ENCODE results near the gene UPK3BL1. TPM values are rescaled to one million over a fixed set of nuclear protein-coding genes. Genes with fewer than 3 reads are reported as not detected.
"Not testable (repeated sequence)": the region's sequence is repeated elsewhere in the genome, so short reads cannot be mapped to it uniquely, and the experiment has no call there.

The UPK3BL1 gene
- polyA plus RNA-seq, 3 donors = 3.8 to 12.4 (median 11.8) TPM

DNA sequence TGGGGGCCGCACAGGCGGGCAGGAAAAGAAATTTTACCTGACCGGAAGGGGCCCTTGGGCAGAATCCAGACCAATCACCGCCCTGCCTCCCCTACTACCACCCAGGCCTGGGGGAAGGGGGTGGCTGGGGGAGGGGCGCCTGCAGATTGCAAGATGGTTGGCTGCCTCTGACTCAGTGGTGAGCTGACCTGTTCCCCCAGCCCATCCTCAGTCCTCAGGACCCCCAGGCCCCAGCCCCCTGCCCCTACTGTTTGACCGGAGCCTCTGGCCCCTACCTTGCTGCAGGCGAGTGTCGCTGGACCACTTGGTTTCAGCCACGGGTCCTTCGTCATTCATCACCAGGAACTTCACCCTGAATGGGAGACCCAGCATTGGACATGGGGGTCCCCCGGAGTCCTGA lies 3.7 kb downstream of the UPK3BL1 start:
- DNase-seq (ENCODE audit: extremely low read depth in 1 of 11, low read depth in 9 of 11, low spot score in 4 of 11) = not testable (repeated sequence)

DNA sequence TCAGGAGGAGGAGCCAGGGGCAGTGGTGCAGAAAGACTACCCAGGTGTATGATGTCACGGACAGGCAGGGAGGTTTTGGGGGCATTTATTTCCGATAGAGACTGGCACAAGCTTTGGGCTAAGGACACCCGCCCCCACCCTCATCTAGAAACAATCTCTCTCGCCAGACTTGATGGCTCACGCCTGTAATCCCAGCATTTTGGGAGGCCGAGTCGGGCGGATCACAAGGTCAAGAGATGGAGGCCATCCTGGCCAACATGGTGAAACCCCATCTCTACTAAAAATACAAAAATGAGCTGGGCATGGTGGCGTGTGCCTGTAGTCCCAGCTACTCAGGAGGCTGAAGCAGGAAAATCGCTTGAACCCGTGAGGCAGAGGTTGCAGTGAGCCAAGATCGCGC lies 5.6 kb downstream of the UPK3BL1 start:
- not testable (repeated sequence) for DNase-seq (ENCODE audit: extremely low read depth in 1 of 11, low read depth in 9 of 11, low spot score in 4 of 11)

DNA sequence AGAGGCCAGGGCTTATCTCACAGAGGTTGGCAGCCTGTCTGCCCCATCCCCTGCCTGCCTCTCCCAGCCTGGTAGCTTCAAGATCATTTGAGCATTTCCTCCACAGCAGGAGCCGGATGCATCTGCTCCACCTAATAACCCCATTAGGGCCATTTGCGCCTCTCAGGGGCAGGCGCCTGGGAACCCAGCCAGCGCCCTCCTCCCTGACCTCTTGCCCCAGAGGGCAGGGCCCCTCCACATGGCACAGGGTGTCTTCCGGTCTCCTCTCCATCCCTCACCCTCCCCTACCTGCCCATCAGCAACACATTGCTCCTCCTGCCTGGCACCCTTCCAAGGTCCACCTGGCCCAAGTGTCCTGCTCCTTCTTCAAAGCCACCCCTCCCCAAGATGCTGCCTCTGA lies 7.2 kb downstream of the UPK3BL1 start:
- not testable (repeated sequence) for DNase-seq (ENCODE audit: extremely low read depth in 1 of 11, low read depth in 9 of 11, low spot score in 4 of 11)

DNA sequence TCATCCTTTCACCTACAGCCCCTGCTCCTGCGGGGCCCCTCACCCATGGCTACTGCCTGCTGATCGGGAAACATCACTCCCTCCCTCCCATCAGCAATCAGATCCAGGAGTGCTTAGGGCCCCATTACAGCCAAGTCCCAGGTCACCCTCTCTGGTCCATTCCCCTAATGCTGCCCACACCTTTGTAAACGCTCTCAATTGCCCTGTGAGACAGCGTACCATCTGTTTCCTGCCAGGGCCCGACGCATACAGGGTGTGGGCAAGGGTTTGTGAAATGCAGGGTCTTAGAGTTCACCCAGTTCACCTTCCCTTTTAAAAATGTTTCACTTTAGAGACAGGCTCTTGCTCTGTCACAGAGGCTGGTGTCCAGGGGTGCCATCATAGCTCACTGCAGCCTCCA lies 8.3 kb downstream of the UPK3BL1 start:
- not testable (repeated sequence) for DNase-seq (ENCODE audit: extremely low read depth in 1 of 11, low read depth in 9 of 11, low spot score in 4 of 11)

DNA sequence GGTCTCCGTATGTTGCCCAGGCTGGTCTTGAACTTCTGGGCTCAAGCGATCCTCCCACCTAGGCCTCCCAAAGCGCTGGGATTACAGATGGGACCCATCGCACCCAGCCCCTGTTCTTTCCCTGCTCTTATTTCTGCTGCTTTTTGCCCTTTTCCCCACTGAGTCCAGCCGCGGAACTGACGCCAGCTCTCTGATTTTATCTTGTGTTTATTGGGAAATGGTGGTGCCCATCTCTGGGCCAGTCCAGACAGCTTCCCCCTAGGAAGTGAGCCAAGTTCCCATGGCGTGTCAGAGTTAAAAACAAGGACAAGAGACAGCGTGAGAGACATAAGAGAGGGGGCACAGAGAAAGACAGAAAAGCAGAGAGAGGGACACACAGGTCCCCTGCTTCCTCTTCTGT lies 12.0 kb downstream of the UPK3BL1 start:
- DNase-seq (ENCODE audit: extremely low read depth in 1 of 11, low read depth in 9 of 11, low spot score in 4 of 11) = not testable (repeated sequence)

DNA sequence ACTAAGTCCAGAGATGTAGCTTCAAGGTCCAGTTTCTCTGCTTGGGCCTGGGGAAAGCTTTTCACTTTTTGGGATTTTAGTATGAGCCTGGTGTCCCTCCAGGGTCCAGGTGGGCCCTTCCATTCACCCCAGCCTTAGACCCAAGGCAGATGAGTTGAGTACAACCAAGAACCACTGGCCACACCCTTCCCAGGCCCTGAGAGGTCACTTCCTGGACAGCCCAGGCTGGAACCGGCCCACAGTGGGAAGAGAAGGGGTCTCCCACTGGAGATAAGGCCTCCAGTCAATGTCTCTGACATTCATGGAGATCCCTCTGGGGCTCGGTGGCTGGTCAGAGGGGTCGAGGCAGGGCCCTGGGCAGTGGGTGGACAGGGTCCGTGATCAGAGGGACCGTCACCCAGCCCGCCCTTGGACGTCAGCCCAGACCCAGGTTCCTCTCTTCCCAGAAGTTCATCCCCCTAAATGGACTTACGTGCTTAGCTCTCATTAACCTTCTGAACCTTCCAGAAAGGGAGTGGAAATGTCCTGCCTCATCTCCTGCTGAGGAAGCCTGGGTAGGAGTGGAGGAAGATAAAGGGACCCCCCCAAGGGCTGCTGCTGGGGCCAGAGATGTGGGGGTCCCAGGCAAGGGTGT lies 15.2 kb downstream of the UPK3BL1 start:
- DNase-seq (ENCODE audit: extremely low read depth in 1 of 11, low read depth in 9 of 11, low spot score in 4 of 11) = not testable (repeated sequence)

DNA sequence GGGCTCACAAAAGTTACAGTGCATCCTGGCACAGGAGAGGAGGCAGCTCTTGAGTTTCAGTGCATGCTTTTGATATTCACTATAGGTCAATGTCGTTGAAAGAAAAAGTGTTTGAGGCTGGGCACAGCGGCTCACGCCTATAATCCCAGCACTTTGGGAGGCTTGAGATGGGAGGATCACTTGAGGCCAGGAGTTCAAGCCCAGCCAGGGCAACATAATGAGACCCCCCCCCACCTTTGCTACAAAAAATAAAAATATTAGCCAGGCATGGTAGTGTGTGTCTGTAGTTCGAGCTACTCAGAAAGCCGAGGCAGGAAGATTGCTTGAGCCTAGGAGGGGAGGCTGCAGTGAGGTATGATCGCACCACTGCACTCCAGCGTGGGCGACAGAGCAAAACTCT lies 24.5 kb downstream of the UPK3BL1 start:
- not testable (repeated sequence) for DNase-seq (ENCODE audit: extremely low read depth in 1 of 11, low read depth in 9 of 11, low spot score in 4 of 11)

DNA sequence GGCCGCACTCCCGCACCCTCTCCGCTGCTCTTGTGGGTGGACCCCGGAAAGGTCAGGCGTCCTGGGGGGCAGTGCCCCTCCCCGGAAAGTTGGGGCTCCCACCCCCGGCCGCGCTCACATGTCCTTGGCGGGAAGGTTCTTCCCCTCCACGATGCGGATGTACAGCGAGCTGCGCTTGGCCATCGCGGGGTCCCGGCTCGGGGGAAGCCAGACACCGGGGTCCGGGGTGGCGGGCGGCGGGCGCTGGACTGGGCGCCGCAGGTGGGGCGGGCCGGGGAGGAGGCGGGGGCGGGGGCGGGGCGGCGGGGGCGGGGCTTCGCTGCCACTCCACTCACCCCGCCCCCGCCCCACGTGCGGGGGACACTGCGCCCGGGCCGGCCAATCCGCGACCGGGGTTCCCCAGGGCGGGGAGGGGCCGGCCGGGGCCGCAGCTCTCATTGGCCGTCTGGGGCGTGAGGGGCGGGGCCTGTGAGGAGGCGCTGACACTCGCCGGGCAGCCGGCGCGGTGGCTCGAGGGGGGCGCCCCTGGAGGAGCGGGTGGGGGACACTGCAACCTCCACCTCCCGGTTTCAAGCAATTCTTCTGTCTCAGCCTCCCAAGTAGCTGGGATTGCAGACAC lies 26.0 kb downstream of the UPK3BL1 start, which contains the start of gene RASA4:
TSS of gene RASA4 (minus strand) at position 250 of the 619 bp plus-strand sequence. CDS start at position 183, 67 bp downstream.
- DNase-seq (ENCODE audit: extremely low read depth in 1 of 11, low read depth in 9 of 11, low spot score in 4 of 11) = peak in 4 of 11 donors; percentile 2 to 15 (median 9)

DNA sequence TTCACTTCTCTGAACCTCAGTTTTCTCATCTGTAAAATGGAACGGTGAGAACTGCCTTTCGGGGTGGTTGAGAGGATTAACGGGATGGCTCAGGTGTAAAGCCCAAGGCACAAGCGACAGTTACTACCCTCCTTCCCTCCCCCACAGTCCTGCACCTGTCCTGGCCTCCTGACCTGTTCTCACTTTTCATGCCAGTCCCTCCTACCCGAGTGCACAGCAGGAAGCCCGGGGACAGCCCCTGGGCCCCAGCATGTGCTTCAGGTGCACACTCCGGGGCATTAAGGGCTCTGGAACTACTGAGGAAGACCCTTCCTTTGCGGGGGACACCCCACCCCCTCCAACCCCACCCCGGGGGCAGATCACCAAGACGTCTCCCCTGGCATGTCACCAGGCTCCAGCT lies 26.7 kb downstream of the UPK3BL1 start:
- DNase-seq (ENCODE audit: extremely low read depth in 1 of 11, low read depth in 9 of 11, low spot score in 4 of 11) = not testable (repeated sequence)

DNA sequence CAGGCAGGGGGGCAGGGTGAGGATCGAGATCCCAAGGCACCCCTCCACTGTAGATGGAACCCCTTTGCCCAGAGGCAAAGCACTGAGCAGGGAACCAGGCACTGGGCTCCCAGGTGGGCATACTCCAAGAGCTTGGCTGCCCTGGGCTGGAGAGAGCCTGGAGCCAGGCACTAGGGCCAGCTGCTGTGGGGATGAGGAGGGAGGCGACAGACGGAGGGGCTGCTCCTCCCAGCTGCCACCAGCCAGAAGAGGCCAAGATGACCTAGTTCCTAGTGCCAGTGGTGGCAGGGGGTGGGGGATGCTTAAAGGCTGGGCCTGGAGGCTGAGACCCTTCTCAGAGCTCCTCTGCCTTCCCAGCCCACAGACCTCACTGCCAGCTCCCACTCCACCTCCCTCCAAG lies 27.7 kb downstream of the UPK3BL1 start:
- not testable (repeated sequence) for DNase-seq (ENCODE audit: extremely low read depth in 1 of 11, low read depth in 9 of 11, low spot score in 4 of 11)

DNA sequence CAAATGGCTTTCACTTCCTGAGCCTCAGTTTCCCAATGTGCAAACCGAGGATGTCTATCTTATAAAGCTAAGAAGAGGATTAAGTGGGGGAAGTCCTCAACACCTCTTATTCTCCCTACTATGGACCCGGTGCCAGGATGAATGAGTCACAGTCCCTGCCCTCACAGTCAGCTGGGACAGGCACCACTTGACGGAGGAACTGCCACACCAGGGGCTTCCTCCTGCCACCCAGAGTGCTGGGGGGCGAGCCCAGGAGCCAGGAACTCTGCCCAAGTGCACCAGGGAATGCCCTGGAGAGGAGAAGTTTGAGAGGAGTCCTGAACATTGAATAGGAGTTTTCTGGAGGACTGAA lies 28.3 kb downstream of the UPK3BL1 start:
- not testable (repeated sequence) for DNase-seq (ENCODE audit: extremely low read depth in 1 of 11, low read depth in 9 of 11, low spot score in 4 of 11)

DNA sequence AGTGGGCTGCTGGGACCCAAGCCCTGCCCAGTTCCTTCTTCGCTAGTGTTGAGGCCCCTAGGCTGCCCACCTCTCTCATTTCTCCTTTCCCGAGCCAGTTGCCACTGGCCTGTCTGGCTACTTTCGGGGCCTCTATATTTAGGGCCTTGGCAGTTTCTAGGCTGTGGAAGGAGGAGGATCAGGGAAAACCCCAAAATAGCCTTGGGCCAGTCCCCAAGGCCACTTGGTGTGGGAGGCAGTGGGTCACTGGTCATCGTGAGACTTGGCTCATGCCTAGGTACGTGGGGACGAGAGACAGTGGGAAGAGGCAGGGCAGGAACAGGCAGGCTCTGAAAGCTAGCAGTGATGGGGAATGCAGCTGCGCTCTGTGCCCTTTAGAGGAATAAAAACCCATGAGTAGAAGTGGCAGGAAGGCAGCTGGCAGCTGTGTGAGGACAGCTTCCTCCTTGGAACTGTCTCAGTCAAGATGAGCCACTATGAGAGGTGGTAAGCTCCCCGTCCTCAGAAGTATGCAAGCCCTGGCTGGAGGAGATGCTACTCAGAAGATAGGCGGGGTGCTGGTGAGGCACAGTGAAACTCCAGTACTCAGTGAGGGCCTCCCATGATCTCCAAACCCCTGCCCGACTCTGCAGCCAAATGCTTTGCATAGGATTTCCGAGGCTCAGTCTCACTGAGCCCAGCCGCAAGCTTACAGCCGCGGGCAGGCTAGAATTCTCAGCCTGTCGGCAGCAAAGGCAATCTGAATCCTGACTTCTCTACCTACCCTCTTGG lies 28.8 kb downstream of the UPK3BL1 start:
- DNase-seq (ENCODE audit: extremely low read depth in 1 of 11, low read depth in 9 of 11, low spot score in 4 of 11) = not testable (repeated sequence)

DNA sequence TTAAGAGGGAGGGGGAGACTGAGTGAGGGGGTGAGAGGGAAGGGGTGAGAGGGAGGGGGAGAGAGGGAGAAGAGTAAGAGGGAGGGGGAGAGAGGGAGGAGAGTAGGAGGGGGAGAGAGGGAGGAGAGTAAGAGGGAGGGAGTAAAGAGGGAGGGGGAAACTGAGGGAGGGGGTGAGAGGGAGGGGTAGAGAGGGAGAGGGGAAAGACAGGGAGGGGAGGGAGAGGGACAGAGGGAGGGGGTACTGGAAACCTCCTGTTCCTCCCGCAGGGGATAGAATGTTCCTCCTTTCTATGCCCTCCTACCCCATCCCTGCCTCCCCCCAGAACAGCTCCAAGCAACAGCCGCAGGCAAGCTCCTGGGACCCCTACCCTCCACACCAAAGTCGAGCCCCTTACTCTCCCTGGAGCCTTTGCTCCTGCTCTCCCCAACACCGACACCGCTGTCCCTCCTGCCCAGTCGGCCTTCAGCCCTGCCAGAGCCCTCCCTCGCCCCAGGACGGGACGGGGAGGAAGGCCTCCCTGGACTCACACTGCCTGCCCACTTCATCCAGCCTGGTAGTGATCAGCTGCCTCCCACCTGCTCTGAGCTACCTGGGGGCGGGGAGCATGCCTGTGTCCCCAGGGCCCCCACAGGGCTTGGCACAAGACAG lies 30.8 kb downstream of the UPK3BL1 start:
- DNase-seq (ENCODE audit: extremely low read depth in 1 of 11, low read depth in 9 of 11, low spot score in 4 of 11) = peak in 4 of 11 donors; percentile 12 to 19 (median 12)

DNA sequence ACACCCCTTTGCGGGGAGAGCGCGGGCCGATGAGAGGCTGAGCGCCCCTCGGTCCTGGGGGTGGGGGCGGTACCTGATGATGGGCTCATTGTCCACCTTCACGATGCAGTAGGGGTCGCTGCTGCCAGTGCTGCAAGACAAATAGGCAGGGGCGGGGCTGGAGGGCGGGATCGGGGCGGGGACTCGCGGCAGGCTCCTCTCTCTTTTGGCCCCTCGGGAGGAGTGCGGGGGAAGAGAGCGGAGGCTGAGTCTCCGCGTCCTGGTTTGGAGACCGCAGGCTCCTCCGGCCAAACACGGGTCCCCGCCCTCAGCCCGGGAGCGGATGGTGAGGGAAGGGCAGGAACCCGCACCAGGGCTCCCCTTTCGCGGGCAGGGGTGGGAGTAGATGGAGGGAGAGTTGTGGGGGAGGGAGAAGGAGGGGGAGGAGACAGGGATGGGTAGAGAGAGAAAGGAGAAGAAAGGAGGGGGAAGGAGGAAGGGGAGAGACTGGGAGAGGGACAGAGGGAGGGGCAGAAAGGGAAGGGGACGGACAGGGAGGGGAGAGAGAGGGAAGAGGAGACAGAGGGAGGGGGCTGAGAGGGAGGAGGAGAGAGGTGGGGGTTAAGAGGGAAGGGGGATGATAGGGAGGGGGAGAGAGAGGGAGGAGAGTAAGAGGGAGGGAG lies 31.4 kb downstream of the UPK3BL1 start:
- DNase-seq (ENCODE audit: extremely low read depth in 1 of 11, low read depth in 9 of 11, low spot score in 4 of 11) = not testable (repeated sequence)

DNA sequence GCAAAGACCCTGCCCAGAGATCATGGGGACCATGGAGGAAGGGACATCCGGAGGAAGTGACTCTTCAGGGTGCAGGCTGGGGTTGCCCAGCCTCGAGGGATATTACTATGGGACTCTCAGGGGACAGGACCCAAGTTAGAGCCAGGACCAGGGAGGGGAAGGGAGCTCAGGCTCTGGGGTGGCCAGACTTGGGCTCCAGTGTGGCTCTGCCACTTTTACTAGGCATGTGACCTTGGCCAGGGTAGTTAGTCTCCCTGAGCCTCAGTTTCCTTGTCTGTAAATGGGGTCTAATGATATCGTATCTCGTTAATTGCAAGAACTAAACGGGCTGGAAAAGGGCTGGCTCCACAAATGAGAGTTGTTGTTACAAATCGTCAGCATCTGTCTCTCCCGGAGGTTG lies 32.1 kb downstream of the UPK3BL1 start:
- DNase-seq (ENCODE audit: extremely low read depth in 1 of 11, low read depth in 9 of 11, low spot score in 4 of 11) = not testable (repeated sequence)

DNA sequence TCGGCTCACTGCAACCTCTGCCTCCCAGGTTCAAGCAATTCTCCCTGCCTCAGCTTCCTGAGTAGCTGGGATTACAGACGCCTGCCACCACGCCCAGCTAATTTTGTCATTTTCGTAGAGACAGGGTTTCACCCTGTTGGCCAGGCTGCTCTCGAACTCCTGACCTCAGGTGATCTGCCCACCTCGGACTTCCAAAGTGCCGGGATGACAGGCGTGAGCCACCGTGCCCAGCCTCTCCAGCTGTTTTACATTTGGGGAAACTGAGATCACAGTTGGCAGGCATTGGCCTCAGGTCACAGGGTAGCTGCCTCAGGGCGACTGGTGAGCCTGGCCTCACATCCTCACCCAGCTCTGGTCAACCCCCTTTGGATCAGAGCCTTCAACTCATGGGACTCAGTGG lies 32.9 kb downstream of the UPK3BL1 start:
- not testable (repeated sequence) for DNase-seq (ENCODE audit: extremely low read depth in 1 of 11, low read depth in 9 of 11, low spot score in 4 of 11)

DNA sequence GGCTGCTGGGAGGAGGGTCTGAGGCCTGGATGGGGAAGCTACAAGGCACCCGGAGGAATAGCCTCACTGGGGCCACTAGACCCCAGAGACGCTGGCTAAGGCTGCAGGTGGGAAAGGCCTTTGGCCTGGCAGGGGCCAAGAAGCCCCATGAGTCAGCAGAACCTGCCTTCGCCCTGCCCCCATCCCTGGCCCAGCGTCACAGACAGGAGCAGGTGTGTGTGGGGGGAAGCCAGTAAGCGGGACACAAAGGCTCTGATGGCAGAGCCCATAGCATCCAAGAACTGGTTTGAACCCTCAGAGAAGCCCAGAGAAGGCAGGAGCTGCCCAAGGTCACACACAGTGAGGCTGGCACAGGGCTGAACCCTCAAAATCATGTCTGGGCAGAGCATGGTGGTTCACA lies 35.7 kb downstream of the UPK3BL1 start:
- not testable (repeated sequence) for DNase-seq (ENCODE audit: extremely low read depth in 1 of 11, low read depth in 9 of 11, low spot score in 4 of 11)

DNA sequence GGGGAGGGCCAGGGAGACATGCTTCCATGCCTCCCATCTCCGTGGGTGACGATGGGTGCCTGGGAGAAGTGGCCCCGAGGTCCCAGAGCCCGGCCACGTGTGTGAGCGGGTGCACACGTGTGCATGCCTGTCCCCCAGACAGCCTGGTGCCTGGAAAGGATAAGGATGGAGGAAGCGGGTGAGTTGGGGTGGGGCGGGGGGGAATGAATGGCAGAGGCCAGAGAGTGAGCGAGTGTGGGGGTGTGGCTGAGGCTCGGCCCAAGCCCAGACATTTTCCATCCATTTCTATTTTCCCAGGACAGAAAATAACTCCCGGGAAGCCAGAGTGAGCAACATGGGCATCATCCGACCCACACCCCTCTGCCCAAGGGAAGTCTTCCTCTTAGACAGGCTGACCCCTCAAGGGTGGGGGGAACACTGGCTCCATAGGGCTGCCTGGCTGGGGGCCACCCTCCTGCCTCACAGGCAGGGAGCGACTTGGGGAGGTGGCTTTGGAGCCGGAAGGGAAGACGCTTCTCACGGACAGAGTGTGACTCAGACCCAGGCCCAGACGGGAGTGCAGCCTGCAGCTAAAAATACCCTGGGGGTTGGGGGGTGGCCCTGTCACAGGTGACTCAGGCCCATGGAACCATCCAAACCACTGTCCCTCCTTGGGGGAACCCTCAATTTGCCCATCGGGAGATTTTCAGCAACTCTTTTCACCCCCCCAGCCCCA lies 38.0 kb downstream of the UPK3BL1 start:
- DNase-seq (ENCODE audit: extremely low read depth in 1 of 11, low read depth in 9 of 11, low spot score in 4 of 11) = not testable (repeated sequence)

Measured in renal cortex interstitium (tissue), 11 donors.